ENCODE data around the gene NOTCH2.

NOTCH2 gene

GRCh38 chr1:119940697-119941096, 128.8 kb downstream of the NOTCH2 start:
- DNase-seq (ENCODE audit: extremely low spot score), result no peak
- ChIA-PET POLR2A (no interaction called here), CTCF (interaction anchor here (0.7 to 1.1 kb wide), 3 partner anchors 8 to 15 kb away, joined by 3 read pairs; no protein-coding TSS in a partner anchor)
- TF ChIP-seq CTCF (IDR thresholded peaks at IDR 0.05; ENCODE audit: control extremely low read depth, extremely low read depth, low read depth, missing control alignments), result no peak

GRCh38 chr1:119937198-119937597, 132.3 kb downstream of the NOTCH2 start:
- no peak for TF ChIP-seq CTCF (IDR thresholded peaks at IDR 0.05; ENCODE audit: control extremely low read depth, extremely low read depth, low read depth, missing control alignments)
- POLR2A ChIA-PET, result no interaction called here
- DNase-seq (ENCODE audit: extremely low spot score), result no peak
- CTCF ChIA-PET, result interaction anchor here (1.2 to 1.3 kb wide), 2 partner anchors 9 to 11 kb away, joined by 3 read pairs; no protein-coding TSS in a partner anchor

- ChIA-PET POLR2A (no interaction called here), CTCF (interaction anchor here (1.1 to 1.4 kb wide), 3 partner anchors 9 to 19 kb away, joined by 3 to 5 read pairs (median 4); no protein-coding TSS in a partner anchor)
- no peak for TF ChIP-seq CTCF (IDR thresholded peaks at IDR 0.05; ENCODE audit: control extremely low read depth, extremely low read depth, low read depth, missing control alignments)
- DNase-seq (ENCODE audit: extremely low spot score), result no peak
Measured at GRCh38 chr1:119935915-119936314, 133.5 kb downstream of the NOTCH2 start.

DNA sequence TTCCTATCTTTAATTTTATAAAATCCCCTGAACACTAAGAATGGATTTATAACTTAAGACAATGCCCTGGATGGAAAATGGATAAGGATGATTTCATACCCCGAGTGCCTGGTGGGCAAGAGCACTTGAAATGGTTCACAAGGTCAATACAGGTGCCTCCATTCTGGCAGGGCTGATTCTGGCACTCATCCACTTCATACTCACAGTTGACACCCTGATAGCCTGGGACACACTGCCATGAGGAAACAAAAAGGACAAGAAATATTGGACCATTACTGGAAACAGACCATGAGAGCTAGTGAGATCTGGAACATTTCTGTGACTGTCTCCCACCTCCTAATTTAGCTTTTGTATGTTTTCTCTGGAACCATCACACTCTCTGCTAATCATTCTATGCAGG, 134.1 kb downstream of the NOTCH2 start:
- TF ChIP-seq CTCF (IDR thresholded peaks at IDR 0.05; ENCODE audit: control extremely low read depth, extremely low read depth, low read depth, missing control alignments), result no peak
- POLR2A ChIA-PET, result no interaction called here
- CTCF ChIA-PET, result interaction anchor here (1.1 to 2.4 kb wide), 4 partner anchors 10 to 33 kb away, joined by 4 to 21 read pairs (median 4); no protein-coding TSS in a partner anchor
- DNase-seq (ENCODE audit: extremely low spot score), result no peak

DNA sequence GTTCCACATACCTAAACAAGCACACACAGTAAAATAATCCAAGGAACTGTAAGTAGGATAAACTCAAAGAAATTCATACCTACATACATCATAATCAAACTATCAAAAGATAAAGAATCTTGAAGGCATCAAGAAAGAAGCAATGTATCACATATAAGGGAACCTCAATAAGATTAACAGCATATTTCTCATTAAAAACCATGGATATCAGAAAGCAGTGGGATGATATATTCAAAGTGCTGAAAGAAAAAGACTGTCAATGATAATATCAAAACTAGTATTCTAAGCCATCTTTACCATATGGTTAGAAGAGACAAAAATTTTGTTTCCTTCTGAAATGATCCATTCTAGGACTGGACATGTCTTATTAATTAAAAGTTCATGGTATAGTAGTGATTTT, 136.1 kb downstream of the NOTCH2 start:
- DNase-seq (ENCODE audit: extremely low spot score), result no peak
- no peak for TF ChIP-seq CTCF (IDR thresholded peaks at IDR 0.05; ENCODE audit: control extremely low read depth, extremely low read depth, low read depth, missing control alignments)
- ChIA-PET POLR2A (no interaction called here), CTCF (interaction anchor here (0.9 to 2.4 kb wide), 2 partner anchors 16 to 34 kb away, joined by 4 to 21 read pairs; no protein-coding TSS in a partner anchor)

DNA sequence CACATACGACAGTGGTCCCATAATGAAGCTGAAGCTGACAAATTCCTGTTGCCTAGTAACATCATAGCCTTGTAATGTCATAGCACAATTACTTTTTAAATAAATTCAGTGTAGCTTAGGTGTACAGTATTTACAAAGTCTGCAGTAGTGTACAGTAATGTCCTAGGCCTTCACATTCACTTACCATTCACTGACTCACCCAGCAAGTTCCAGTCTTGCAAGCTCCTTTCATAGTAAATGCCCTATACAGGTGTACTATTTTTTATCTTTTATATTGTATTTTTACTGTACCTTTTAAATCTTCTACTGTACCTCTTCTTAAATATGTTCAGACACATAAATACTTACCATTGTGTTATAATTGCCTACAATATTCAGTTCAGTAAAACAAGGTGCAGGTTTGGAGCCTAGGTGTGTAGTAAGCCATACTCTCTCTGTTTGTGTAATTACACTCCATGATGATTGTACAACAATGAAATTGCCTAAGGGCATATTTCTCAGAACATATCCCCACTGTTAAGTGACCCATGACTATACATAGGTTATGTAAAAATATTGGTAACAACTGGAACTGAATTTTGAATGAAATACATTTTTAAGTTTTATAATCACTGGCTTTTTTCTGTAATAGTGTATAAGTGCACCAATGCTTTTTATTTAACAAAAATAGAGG, 139.7 kb downstream of the NOTCH2 start:
- ChIA-PET CTCF (interaction anchor here (1.1 kb wide), 2 partner anchors 20 to 22 kb away, joined by 3 to 4 read pairs; no protein-coding TSS in a partner anchor), POLR2A (no interaction called here)
- DNase-seq (ENCODE audit: extremely low spot score), result no peak
- no peak for TF ChIP-seq CTCF (IDR thresholded peaks at IDR 0.05; ENCODE audit: control extremely low read depth, extremely low read depth, low read depth, missing control alignments)
